Activated naive CD4-positive, alpha-beta T cell treated with anti-CD3 and anti-CD28 coated beads for 36 hours (primary cell): ENCODE data around the gene NSMF. TPM values are rescaled to one million over a fixed set of nuclear protein-coding genes. Genes with fewer than 3 reads are reported as not detected.
A peak's percentile ranks its signal among the peaks of the same experiment; 100 is the strongest.

Experiments
- CTCF ChIA-PET: fragments of 350-600 bp; sonication (Branson Sonifier 250); formaldehyde crosslinking; loops from one replicate; lab custom pipeline; 2021; ENCODE audit warnings: antibody characterized with exemption; lab: Charles Lee
- DNase-seq: peaks from one replicate; pipeline ENCODE4 v3.0.0-alpha.2; 2020
- H3K27ac Mint-ChIP-seq: one replicate; pipeline ENCODE4 v1.8.0; 2021; ENCODE audit warnings: mild to moderate bottlenecking, mixed read lengths
- H3K27me3 Mint-ChIP-seq: one replicate; pipeline ENCODE4 v1.8.0; 2021; ENCODE audit warnings: low read depth, mixed read lengths
- H3K36me3 Mint-ChIP-seq: one replicate; pipeline ENCODE4 v1.8.0; 2021; ENCODE audit warnings: low read depth, mixed read lengths
- H3K4me1 Mint-ChIP-seq: one replicate; pipeline ENCODE4 v1.8.0; 2021; ENCODE audit warnings: low read depth, mixed read lengths
- H3K4me3 Mint-ChIP-seq: one replicate; pipeline ENCODE4 v1.8.0; 2021; ENCODE audit warnings: mild to moderate bottlenecking, moderate library complexity, mixed read lengths
- H3K9me3 Mint-ChIP-seq: one replicate; pipeline ENCODE4 v1.8.0; 2021; ENCODE audit warnings: mixed read lengths
- intact Hi-C: fragments of 100-400 bp; cut with micrococcal nuclease; formaldehyde crosslinking; loops from one replicate; pipeline ENCODE4 v1.15.1; 2023
- total RNA-seq, 2 experiments: library from RNA; stranded (reverse); gene quantifications; one replicate each; pipeline ENCODE4 v1.2.3, GENCODE V29; 2021

The NSMF gene
- total RNA-seq, 2 experiments from 2014 or later = 33.2 to 35.7 TPM

- CTCF ChIA-PET = no interaction called here
- Mint-ChIP-seq H3K36me3 (no peaks in the 10 kb centered on the region), H3K27ac (no peak overlapping the region), H3K27me3 (peaks cover 8% of the 10 kb centered on the region), H3K4me3 (peak overlapping the region; percentile 29), H3K9me3 (no peaks in the 10 kb centered on the region), H3K4me1 (peaks cover 13% of the 10 kb centered on the region)
- DNase-seq = no peak
- intact Hi-C loops = no loop called here
These were observed 17.2 kb downstream of the NSMF start for GRCh38 chr9:137441935-137442321.

- H3K4me3 Mint-ChIP-seq = peak within 1 kb of the TSS; percentile 29
- H3K27me3 Mint-ChIP-seq = peaks cover 8% of the 10 kb centered on the region
- no peak for DNase-seq
- no peaks in the 10 kb centered on the region for H3K9me3 Mint-ChIP-seq
- H3K27ac Mint-ChIP-seq = no peak within 1 kb of the TSS
- peaks cover 12% of the 10 kb centered on the region for H3K4me1 Mint-ChIP-seq
- no peaks in the 10 kb centered on the region for H3K36me3 Mint-ChIP-seq
- intact Hi-C loops = no loop called here
- CTCF ChIA-PET = no interaction called here
These were observed 17.7 kb downstream of the NSMF start, which contains the start of gene ENTPD8 for GRCh38 chr9:137441289-137441934. ENTPD8 (minus strand) TSS chr9:137441357; CDS start chr9:137438285, 3,072 bp downstream.

GRCh38 chr9:137439158-137439714 is 19.9 kb downstream of the NSMF start:
- CTCF ChIA-PET = no interaction called here
- Mint-ChIP-seq H3K4me1 (peaks cover 3% of the 10 kb centered on the region), H3K9me3 (no peaks in the 10 kb centered on the region), H3K27me3 (peaks cover 8% of the 10 kb centered on the region), H3K27ac (no peak overlapping the region), H3K4me3 (no peak overlapping the region), H3K36me3 (no peaks in the 10 kb centered on the region)
- intact Hi-C loops = no loop called here
- DNase-seq = no peak

GRCh38 chr9:137438591-137439157 is 20.5 kb downstream of the NSMF start:
- CTCF ChIA-PET = no interaction called here
- DNase-seq = no peak
- intact Hi-C loops = no loop called here

GRCh38 chr9:137437691-137438590 is 21.2 kb downstream of the NSMF start:
- CTCF ChIA-PET = no interaction called here
- Mint-ChIP-seq H3K36me3 (no peaks in the 10 kb centered on the region), H3K9me3 (no peaks in the 10 kb centered on the region), H3K27me3 (peaks cover 6% of the 10 kb centered on the region), H3K4me1 (peaks cover 3% of the 10 kb centered on the region), H3K4me3 (no peak overlapping the region), H3K27ac (no peak overlapping the region)
- DNase-seq = no peak
- intact Hi-C loops = no loop called here

More at GRCh38 chr9:137438591-137439157, 20.5 kb downstream of the NSMF start:
- peaks cover 8% of the 10 kb centered on the region for H3K27me3 Mint-ChIP-seq
- H3K27ac Mint-ChIP-seq = no peak overlapping the region
- H3K4me1 Mint-ChIP-seq = peaks cover 3% of the 10 kb centered on the region
- no peaks in the 10 kb centered on the region for H3K9me3 Mint-ChIP-seq
- no peak overlapping the region for H3K4me3 Mint-ChIP-seq
- no peaks in the 10 kb centered on the region for H3K36me3 Mint-ChIP-seq

- no peak for DNase-seq
- H3K9me3 Mint-ChIP-seq = no peaks in the 10 kb centered on the region
- H3K4me1 Mint-ChIP-seq = peaks cover 2% of the 10 kb centered on the region
- peaks cover 5% of the 10 kb centered on the region for H3K27me3 Mint-ChIP-seq
- CTCF ChIA-PET = no interaction called here
- H3K36me3 Mint-ChIP-seq = no peaks in the 10 kb centered on the region
- H3K27ac Mint-ChIP-seq = no peak overlapping the region
- H3K4me3 Mint-ChIP-seq = no peak overlapping the region
- intact Hi-C loops = no loop called here
These were observed 22.2 kb downstream of the NSMF start for GRCh38 chr9:137436761-137437600.

- H3K27ac Mint-ChIP-seq = no peak overlapping the region
- no peaks in the 10 kb centered on the region for H3K9me3 Mint-ChIP-seq
- DNase-seq = no peak
- intact Hi-C loops = no loop called here
- H3K27me3 Mint-ChIP-seq = peaks cover 3% of the 10 kb centered on the region
- H3K36me3 Mint-ChIP-seq = no peaks in the 10 kb centered on the region
- H3K4me3 Mint-ChIP-seq = no peak overlapping the region
- CTCF ChIA-PET = no interaction called here
- no peaks in the 10 kb centered on the region for H3K4me1 Mint-ChIP-seq
These were observed 23.0 kb downstream of the NSMF start for GRCh38 chr9:137435980-137436760.

GRCh38 chr9:137435381-137435891 is 23.7 kb downstream of the NSMF start:
- intact Hi-C loops = no loop called here
- CTCF ChIA-PET = no interaction called here
- H3K27me3 Mint-ChIP-seq = peaks cover 3% of the 10 kb centered on the region

GRCh38 chr9:137434498-137435380 is 24.4 kb downstream of the NSMF start:
- Mint-ChIP-seq H3K27me3 (peaks cover 3% of the 10 kb centered on the region), H3K4me3 (no peak overlapping the region), H3K36me3 (no peaks in the 10 kb centered on the region), H3K9me3 (no peaks in the 10 kb centered on the region), H3K4me1 (no peaks in the 10 kb centered on the region), H3K27ac (no peak overlapping the region)
- DNase-seq = no peak
- intact Hi-C loops = no loop called here
- CTCF ChIA-PET = interaction anchor here (0.6 kb wide), 1 partner anchor 10 kb away, joined by 4 read pairs; no protein-coding TSS in a partner anchor

More at GRCh38 chr9:137435381-137435891, 23.7 kb downstream of the NSMF start:
- DNase-seq = no peak
- Mint-ChIP-seq H3K9me3 (no peaks in the 10 kb centered on the region), H3K4me1 (no peaks in the 10 kb centered on the region), H3K27ac (no peak overlapping the region), H3K4me3 (no peak overlapping the region), H3K36me3 (no peaks in the 10 kb centered on the region)

- CTCF ChIA-PET = interaction anchor here (0.6 kb wide), 1 partner anchor 11 kb away, joined by 4 read pairs; no protein-coding TSS in a partner anchor
- Mint-ChIP-seq H3K27ac (no peak overlapping the region), H3K36me3 (no peaks in the 10 kb centered on the region), H3K9me3 (no peaks in the 10 kb centered on the region), H3K27me3 (no peaks in the 10 kb centered on the region), H3K4me1 (no peaks in the 10 kb centered on the region), H3K4me3 (no peak overlapping the region)
- no peak for DNase-seq
- intact Hi-C loops = no loop called here
These were observed 25.2 kb downstream of the NSMF start for GRCh38 chr9:137433916-137434431.
